Natural killer cell (primary cell): ENCODE data around the gene N4BP2L2. TPM values are rescaled to one million over a fixed set of nuclear protein-coding genes. Genes with fewer than 3 reads are reported as not detected.

Experiments
- ATAC-seq, 3 donors: fragments of 150-1000 bp in 2 of 3; fragments of 200-7000 bp in 1 of 3; cut with Tn5 transposase; 1 replicate in 1 of 3; 2 replicates in 2 of 3; pipeline ENCODE4 v1.10.0; 2021; ENCODE audit warnings: mild to moderate bottlenecking in 2 of 3, moderate library complexity in 2 of 3
- DNase-seq, 2 donors: peaks; one replicate each; pipeline versions ENCODE4 v3.0.0 to v3.0.0-alpha.2; 2013 to 2021; ENCODE audit warnings: mixed read lengths in 1 of 2
- H3K27ac ChIP-seq: one replicate; pipeline ENCODE4 v1.5.1; 2013; ENCODE audit warnings: mild to moderate bottlenecking, low read length
- H3K27me3 ChIP-seq: one replicate; pipeline ENCODE4 v1.6.1; 2013; ENCODE audit warnings: low read length; ENCODE audit not compliant: control insufficient read depth, insufficient read depth
- H3K36me3 ChIP-seq: one replicate; pipeline ENCODE4 v1.6.1; 2013; ENCODE audit warnings: low read length; ENCODE audit not compliant: control insufficient read depth, insufficient read depth
- H3K4me1 ChIP-seq: one replicate; pipeline ENCODE4 v1.6.1; 2013; ENCODE audit warnings: low read length; ENCODE audit not compliant: control insufficient read depth, insufficient read depth
- H3K4me3 ChIP-seq: one replicate; pipeline ENCODE4 v1.5.1; 2013; ENCODE audit warnings: low read length
- H3K9me3 ChIP-seq: one replicate; pipeline ENCODE4 v1.6.1; 2013; ENCODE audit warnings: low read length; ENCODE audit not compliant: control insufficient read depth, insufficient read depth
- H3K27ac Mint-ChIP-seq, 2 donors: one replicate each; pipeline ENCODE4 v1.8.0; 2022; ENCODE audit warnings: mild to moderate bottlenecking in 2 of 2, mixed read lengths in 2 of 2, moderate library complexity in 1 of 2
- H3K27me3 Mint-ChIP-seq, 2 donors: one replicate each; pipeline ENCODE4 v1.8.0; 2022; ENCODE audit warnings: low read depth in 2 of 2, mixed read lengths in 2 of 2
- H3K36me3 Mint-ChIP-seq: one replicate; pipeline ENCODE4 v1.8.0; 2022; ENCODE audit warnings: mixed read lengths
- H3K4me1 Mint-ChIP-seq, 2 donors: one replicate each; pipeline ENCODE4 v1.8.0; 2022; ENCODE audit warnings: mixed read lengths in 2 of 2
- H3K4me3 Mint-ChIP-seq: one replicate; pipeline ENCODE4 v1.8.0; 2022; ENCODE audit warnings: mild to moderate bottlenecking, moderate library complexity, mixed read lengths
- H3K9me3 Mint-ChIP-seq, 2 donors: one replicate each; pipeline ENCODE4 v1.8.0; 2022; ENCODE audit warnings: mixed read lengths in 2 of 2
- CTCF ChIP-seq: fragments of 200-600 bp; IDR thresholded peaks from one replicate; pipeline ENCODE4 v1.8.0; 2022; ENCODE audit warnings: antibody characterized with exemption
- WGBS: methylation state at CpG from one replicate; pipeline ENCODE4 v1.1.7; 2013; ENCODE audit warnings: missing lambda C conversion rate; ENCODE audit not compliant: insufficient coverage; 5-methylcytosine and 5-hydroxymethylcytosine counted together
- intact Hi-C: fragments of 100-400 bp; cut with micrococcal nuclease; formaldehyde crosslinking; loops from one replicate; pipeline ENCODE4 v1.14.2; 2022
- total RNA-seq, 4 donors: library from RNA; stranded (reverse); fragments of 120-200 nt in 1 of 4; gene quantifications; one replicate each; pipeline versions ENCODE4 v1.2.3 to v1.2.4, GENCODE V29; 2013 to 2022

Gene N4BP2L2
- total RNA-seq, 3 donors from 2014 or later (not counting 1 experiment from before 2014, with no cell fraction given) = 195 to 247 (median 221) TPM

GRCh38 chr13:32419862-32420261 is 118.7 kb downstream of the N4BP2L2 start:
- H3K27ac ChIP-seq = no peak overlapping the region
- H3K4me3 ChIP-seq = no peak overlapping the region
- WGBS = 100% methylated on average over 2 of the region's 2 CpGs
- Mint-ChIP-seq H3K36me3 (no peaks in the 10 kb centered on the region), H3K4me1 (peaks cover 27 to 37% of the 10 kb centered on the region in 2 donors), H3K27ac (peak overlapping the region in 1 of 2 donors; percentile 52), H3K4me3 (no peak overlapping the region), H3K27me3 (no peaks in the 10 kb centered on the region), H3K9me3 (no peaks in the 10 kb centered on the region)
- peaks cover 9% of the 10 kb centered on the region for H3K36me3 ChIP-seq
- intact Hi-C loops = no loop called here
- H3K9me3 ChIP-seq = no peaks in the 10 kb centered on the region
- TF ChIP-seq CTCF = no peak
- ATAC-seq = peak in 1 of 3 donors; percentile 28
- no peaks in the 10 kb centered on the region for H3K27me3 ChIP-seq
- no peak for DNase-seq
- peaks cover 3% of the 10 kb centered on the region for H3K4me1 ChIP-seq

GRCh38 chr13:32417995-32418394 is 120.6 kb downstream of the N4BP2L2 start:
- WGBS = 95% methylated on average over 1 of the region's 1 CpG

GRCh38 chr13:32415019-32415418 is 123.6 kb downstream of the N4BP2L2 start:
- intact Hi-C loops = no loop called here
- DNase-seq = peak in 1 of 2 donors; percentile 51
- H3K9me3 Mint-ChIP-seq = no peaks in the 10 kb centered on the region
- no peaks in the 10 kb centered on the region for H3K36me3 Mint-ChIP-seq
- no peaks in the 10 kb centered on the region for H3K4me1 ChIP-seq
- H3K4me3 ChIP-seq = no peak overlapping the region
- TF ChIP-seq CTCF = peak; percentile 59
- no peak overlapping the region for H3K27ac Mint-ChIP-seq
- H3K4me1 Mint-ChIP-seq = peaks cover 21 to 27% of the 10 kb centered on the region in 2 donors
- H3K9me3 ChIP-seq = no peaks in the 10 kb centered on the region
- H3K4me3 Mint-ChIP-seq = no peak overlapping the region
- H3K27ac ChIP-seq = no peak overlapping the region
- peak; percentile 62 to 73 (median 65) for ATAC-seq
- H3K27me3 ChIP-seq = no peaks in the 10 kb centered on the region
- H3K27me3 Mint-ChIP-seq = no peaks in the 10 kb centered on the region
- H3K36me3 ChIP-seq = peaks cover 7% of the 10 kb centered on the region

More at GRCh38 chr13:32417995-32418394, 120.6 kb downstream of the N4BP2L2 start:
- no peak for ATAC-seq
- Mint-ChIP-seq H3K27ac (peak overlapping the region in 1 of 2 donors; percentile 11), H3K4me1 (peaks cover 13 to 23% of the 10 kb centered on the region in 2 donors), H3K4me3 (no peak overlapping the region), H3K36me3 (no peaks in the 10 kb centered on the region), H3K27me3 (no peaks in the 10 kb centered on the region), H3K9me3 (no peaks in the 10 kb centered on the region)
- Histone ChIP-seq H3K4me3 (no peak overlapping the region), H3K4me1 (no peaks in the 10 kb centered on the region), H3K36me3 (peaks cover 9% of the 10 kb centered on the region), H3K27ac (no peak overlapping the region), H3K9me3 (no peaks in the 10 kb centered on the region), H3K27me3 (no peaks in the 10 kb centered on the region)
- DNase-seq = no peak
- intact Hi-C loops = no loop called here
- no peak for TF ChIP-seq CTCF

- no peak overlapping the region for H3K27ac Mint-ChIP-seq
- TF ChIP-seq CTCF = no peak
- 91% methylated on average over 1 of the region's 2 CpGs for WGBS
Measured at GRCh38 chr13:32414580-32414979, 124.0 kb downstream of the N4BP2L2 start.

More at GRCh38 chr13:32414580-32414979, 124.0 kb downstream of the N4BP2L2 start:
- Histone ChIP-seq H3K9me3 (no peaks in the 10 kb centered on the region), H3K4me3 (no peak overlapping the region), H3K27me3 (no peaks in the 10 kb centered on the region), H3K27ac (no peak overlapping the region), H3K36me3 (peaks cover 5% of the 10 kb centered on the region), H3K4me1 (no peaks in the 10 kb centered on the region)
- no peak for DNase-seq
- no peaks in the 10 kb centered on the region for H3K9me3 Mint-ChIP-seq
- no peak overlapping the region for H3K4me3 Mint-ChIP-seq
- H3K27me3 Mint-ChIP-seq = no peaks in the 10 kb centered on the region
- intact Hi-C loops = no loop called here
- peaks cover 23 to 32% of the 10 kb centered on the region in 2 donors for H3K4me1 Mint-ChIP-seq
- no peaks in the 10 kb centered on the region for H3K36me3 Mint-ChIP-seq
- no peak for ATAC-seq
